Nephron (organoid): ENCODE measurements around the gene SIRPA.

Experiments used
- H3K27ac Mint-ChIP-seq, 3 experiments: 2 replicates each; pipeline ENCODE4 v1.8.0; 2020; ENCODE audit warnings: mixed read lengths in 3 of 3, mild to moderate bottlenecking in 2 of 3, moderate library complexity in 1 of 3
- H3K27me3 Mint-ChIP-seq: 2 replicates; pipeline ENCODE4 v1.8.0; 2021; ENCODE audit warnings: low read depth, mild to moderate bottlenecking, moderate library complexity, mixed read lengths
- H3K36me3 Mint-ChIP-seq: 2 replicates; pipeline ENCODE4 v1.8.0; 2020; ENCODE audit warnings: low read depth, mixed read lengths
- H3K4me1 Mint-ChIP-seq: 2 replicates; pipeline ENCODE4 v1.8.0; 2020; ENCODE audit warnings: mixed read lengths
- H3K4me3 Mint-ChIP-seq, 3 experiments: 2 replicates each; pipeline ENCODE4 v1.8.0; 2020; ENCODE audit warnings: mild to moderate bottlenecking in 3 of 3, mixed read lengths in 3 of 3, moderate library complexity in 2 of 3
- H3K9me3 Mint-ChIP-seq: 2 replicates; pipeline ENCODE4 v1.8.0; 2020; ENCODE audit warnings: mixed read lengths
- TF ChIP-seq, protein P1 (sequence below), 3 experiments: fragments of 200-600 bp; sonication (generic); IDR thresholded peaks; one replicate each; pipeline ENCODE4 v1.5.0; 2021; ENCODE audit warnings: antibody characterized with exemption in 3 of 3; ENCODE audit not compliant: unreplicated experiment in 3 of 3

Gene SIRPA

DNA sequence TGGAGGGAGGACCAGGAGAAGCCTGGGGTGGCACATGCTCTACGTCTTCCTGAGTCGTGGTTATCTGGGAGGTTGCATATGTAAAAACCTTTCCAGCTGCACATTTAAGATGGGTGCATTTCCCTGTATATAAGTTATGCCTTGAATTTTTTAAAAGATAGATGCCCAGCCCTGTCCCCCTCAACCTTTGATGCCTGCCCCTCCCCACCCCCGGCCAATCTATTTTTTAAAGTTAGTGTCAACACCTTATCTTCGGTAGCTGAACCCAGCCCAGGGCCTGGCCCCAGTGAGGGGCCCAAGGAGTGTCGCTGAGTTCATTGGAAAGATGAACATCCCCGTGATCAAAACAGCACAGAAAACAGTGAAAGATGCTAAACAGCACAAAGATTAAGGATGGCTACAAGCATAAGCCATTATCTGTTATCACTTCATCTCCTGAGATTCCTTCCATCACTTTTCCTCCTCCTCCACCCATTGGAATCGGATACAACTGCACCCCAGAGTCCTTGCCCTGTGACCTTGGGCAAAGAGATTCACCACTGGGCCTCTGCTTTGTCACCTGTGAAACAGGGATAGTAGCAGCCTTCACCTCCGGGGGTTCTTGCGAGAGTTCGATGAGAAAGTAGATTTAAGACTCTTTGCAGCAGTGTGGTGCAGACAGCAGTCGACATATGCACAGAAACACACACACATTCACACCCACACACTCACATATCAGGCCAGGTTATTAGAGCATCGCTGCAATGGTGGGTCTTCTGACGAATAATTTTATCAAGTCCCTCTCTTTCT is 47.5 kb downstream of the SIRPA start:
- peaks cover 4% of the 10 kb centered on the region for H3K36me3 Mint-ChIP-seq
- peak overlapping the region in 2 of 3 experiments; percentile 17 to 23 for H3K27ac Mint-ChIP-seq
- H3K4me3 Mint-ChIP-seq, result peak overlapping the region in 1 of 3 experiments; percentile 17
- peaks cover 70% of the 10 kb centered on the region for H3K4me1 Mint-ChIP-seq
- TF ChIP-seq, protein P1, sequence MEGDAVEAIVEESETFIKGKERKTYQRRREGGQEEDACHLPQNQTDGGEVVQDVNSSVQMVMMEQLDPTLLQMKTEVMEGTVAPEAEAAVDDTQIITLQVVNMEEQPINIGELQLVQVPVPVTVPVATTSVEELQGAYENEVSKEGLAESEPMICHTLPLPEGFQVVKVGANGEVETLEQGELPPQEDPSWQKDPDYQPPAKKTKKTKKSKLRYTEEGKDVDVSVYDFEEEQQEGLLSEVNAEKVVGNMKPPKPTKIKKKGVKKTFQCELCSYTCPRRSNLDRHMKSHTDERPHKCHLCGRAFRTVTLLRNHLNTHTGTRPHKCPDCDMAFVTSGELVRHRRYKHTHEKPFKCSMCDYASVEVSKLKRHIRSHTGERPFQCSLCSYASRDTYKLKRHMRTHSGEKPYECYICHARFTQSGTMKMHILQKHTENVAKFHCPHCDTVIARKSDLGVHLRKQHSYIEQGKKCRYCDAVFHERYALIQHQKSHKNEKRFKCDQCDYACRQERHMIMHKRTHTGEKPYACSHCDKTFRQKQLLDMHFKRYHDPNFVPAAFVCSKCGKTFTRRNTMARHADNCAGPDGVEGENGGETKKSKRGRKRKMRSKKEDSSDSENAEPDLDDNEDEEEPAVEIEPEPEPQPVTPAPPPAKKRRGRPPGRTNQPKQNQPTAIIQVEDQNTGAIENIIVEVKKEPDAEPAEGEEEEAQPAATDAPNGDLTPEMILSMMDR (IDR thresholded peaks at IDR 0.05; ENCODE audit: unreplicated experiment in 3 of 3), result no peak
- H3K9me3 Mint-ChIP-seq, result no peaks in the 10 kb centered on the region
- H3K27me3 Mint-ChIP-seq, result peaks cover 56% of the 10 kb centered on the region

DNA sequence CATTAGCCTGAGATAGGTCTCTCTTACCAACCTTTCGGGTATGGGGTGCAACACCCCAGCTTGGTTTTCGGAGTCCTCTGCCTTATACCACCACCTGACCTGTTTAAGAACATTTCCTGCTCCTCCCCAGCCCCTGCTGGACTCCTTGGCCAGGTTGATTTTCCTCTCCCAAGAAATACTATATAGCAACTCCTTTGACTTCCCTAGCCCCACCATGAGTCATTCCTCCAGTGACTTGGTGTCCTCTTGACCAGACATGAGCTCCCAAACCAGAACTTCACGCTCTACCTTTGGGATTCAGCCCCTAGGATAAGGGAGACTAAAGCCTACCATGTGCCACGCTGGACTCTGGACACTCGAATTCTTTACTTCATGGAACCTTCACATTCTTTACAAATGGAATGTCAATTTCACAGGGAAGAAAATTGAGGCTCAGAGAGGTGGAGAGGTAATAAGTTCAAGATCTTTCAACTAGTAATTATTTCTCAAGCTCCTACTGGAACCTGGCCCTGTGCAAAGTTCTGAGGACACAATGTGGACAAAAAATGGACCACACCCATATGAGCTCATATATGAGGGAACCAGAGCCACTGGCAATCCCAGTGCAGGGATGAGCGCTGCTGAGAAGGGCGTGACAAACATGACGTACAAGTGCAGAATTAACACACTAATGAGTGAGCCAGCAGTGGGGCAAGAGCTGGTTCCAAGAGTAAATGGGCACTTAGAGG is 48.2 kb downstream of the SIRPA start:
- Mint-ChIP-seq H3K9me3 (no peaks in the 10 kb centered on the region), H3K36me3 (peaks cover under 1% of the 10 kb centered on the region), H3K4me3 (no peak overlapping the region), H3K27me3 (peaks cover 59% of the 10 kb centered on the region), H3K4me1 (peaks cover 72% of the 10 kb centered on the region), H3K27ac (no peak overlapping the region)
- TF ChIP-seq, protein P1 (IDR thresholded peaks at IDR 0.05; ENCODE audit: unreplicated experiment in 3 of 3), result no peak

DNA sequence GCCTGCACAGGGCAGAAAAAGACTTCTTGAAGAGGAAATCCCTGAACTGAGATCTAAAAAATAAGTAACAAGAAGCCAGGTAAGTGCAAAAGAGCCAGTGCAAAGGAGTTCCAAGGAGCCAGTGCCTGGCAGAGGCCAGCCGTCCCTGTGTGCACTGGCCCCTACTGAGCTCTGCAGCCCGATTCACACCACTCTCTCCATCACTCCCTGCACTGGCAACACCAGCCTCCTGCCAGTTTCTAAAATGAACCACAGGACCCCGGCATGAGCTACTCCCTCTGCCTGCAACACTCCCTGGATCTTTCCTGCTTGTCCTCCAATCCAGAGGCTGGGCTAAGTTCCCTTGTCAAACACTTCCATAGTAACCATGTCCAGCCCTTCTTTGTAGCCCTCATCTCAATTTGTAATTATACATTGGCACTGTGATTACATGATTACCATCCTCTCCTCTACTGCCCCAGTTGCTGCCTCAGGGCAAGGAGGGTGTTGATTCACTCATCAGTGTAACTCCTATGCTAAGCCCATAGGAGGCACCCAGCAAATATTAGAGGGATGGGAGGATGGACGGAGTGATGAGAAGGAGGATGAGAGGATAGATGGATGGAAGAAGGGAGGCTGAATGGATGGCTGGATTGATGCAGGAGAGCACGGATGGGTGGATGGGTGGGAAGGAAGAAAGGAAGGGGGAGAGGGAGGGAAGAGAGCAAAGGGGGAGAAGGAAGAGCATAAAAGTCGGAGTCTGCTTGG is 49.3 kb downstream of the SIRPA start:
- Mint-ChIP-seq H3K4me3 (no peak overlapping the region), H3K9me3 (no peaks in the 10 kb centered on the region), H3K27me3 (peaks cover 69% of the 10 kb centered on the region), H3K27ac (peak overlapping the region in 2 of 3 experiments; percentile 1 to 9), H3K36me3 (no peaks in the 10 kb centered on the region), H3K4me1 (peaks cover 82% of the 10 kb centered on the region)
- TF ChIP-seq, protein P1 (IDR thresholded peaks at IDR 0.05; ENCODE audit: unreplicated experiment in 3 of 3), result no peak

DNA sequence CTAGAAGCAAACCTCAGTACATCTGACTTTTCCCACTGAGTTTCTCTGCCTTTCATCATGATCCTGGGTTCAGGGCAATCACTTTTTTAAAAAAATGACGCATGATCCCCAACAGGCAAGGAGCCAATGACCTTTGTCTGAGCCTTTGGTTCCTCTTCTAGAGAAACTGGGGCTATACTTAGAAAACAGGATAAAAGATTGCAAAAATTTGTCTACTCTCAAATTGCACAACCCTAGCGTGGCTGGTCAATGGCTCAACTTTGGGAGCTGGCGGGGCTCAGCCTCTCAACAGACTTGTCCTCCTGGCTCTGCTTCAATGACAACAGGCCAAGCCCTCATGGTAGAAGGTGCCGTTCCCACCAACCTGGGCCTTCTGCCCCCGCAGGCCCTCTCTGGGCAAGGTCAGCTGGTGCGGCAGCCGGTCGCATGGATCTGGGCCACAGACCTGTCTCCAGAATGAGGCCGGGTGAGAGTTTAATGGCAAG is 50.0 kb downstream of the SIRPA start:
- TF ChIP-seq, protein P1 (IDR thresholded peaks at IDR 0.05; ENCODE audit: unreplicated experiment in 3 of 3), result no peak
- Mint-ChIP-seq H3K27ac (peak overlapping the region in 1 of 3 experiments; percentile 84), H3K9me3 (no peaks in the 10 kb centered on the region), H3K27me3 (peaks cover 69% of the 10 kb centered on the region), H3K4me3 (no peak overlapping the region), H3K4me1 (peaks cover 86% of the 10 kb centered on the region), H3K36me3 (no peaks in the 10 kb centered on the region)

DNA sequence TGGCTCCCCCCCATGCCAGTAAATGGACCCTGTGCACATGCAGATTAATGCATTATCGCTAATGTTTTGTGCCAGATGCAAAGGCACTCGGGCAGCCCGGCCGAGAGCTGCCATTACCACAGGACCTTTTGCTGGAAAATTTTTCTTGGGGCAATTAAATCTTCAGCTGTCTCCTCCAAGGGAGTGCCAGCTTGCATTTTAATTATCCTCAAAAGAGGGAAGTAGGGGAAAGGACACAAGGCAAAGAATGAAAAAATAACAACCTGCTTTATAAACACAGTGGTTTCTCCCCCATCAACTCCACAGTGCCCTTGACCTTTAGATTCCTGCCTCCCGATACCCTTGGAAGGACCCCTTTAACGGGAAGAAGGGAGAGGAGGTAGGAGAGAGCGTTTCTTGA is 50.5 kb downstream of the SIRPA start:
- peak overlapping the region in 2 of 3 experiments; percentile 6 to 84 for H3K27ac Mint-ChIP-seq
- H3K36me3 Mint-ChIP-seq, result no peaks in the 10 kb centered on the region
- H3K4me1 Mint-ChIP-seq, result peaks cover 84% of the 10 kb centered on the region
- TF ChIP-seq, protein P1 (IDR thresholded peaks at IDR 0.05; ENCODE audit: unreplicated experiment in 3 of 3), result no peak
- H3K27me3 Mint-ChIP-seq, result peaks cover 69% of the 10 kb centered on the region
- H3K9me3 Mint-ChIP-seq, result no peaks in the 10 kb centered on the region
- H3K4me3 Mint-ChIP-seq, result peak overlapping the region; percentile 7 to 15 (median 14)
